Upper lobe of right lung (tissue), 1 donor: ENCODE measurements around the gene VKORC1L1. TPM values are rescaled to one million over a fixed set of nuclear protein-coding genes. Genes with fewer than 3 reads are reported as not detected.

Experiments used
- ATAC-seq: fragments of 200-7000 bp; cut with Tn5 transposase; one replicate; pipeline ENCODE4 v1.9.1; 2020; ENCODE audit warnings: mild to moderate bottlenecking, moderate library complexity
- DNase-seq: peaks from one replicate; pipeline ENCODE4 v3.0.0-alpha.2; 2020
- H3K27ac ChIP-seq: fragments of 200-600 bp; one replicate; pipeline ENCODE4 v1.8.0; 2022
- H3K27me3 ChIP-seq: fragments of 200-600 bp; one replicate; pipeline ENCODE4 v1.8.0; 2022; ENCODE audit warnings: mild to moderate bottlenecking
- H3K36me3 ChIP-seq: fragments of 200-600 bp; one replicate; pipeline ENCODE4 v1.8.0; 2022
- H3K4me1 ChIP-seq: fragments of 200-600 bp; one replicate; pipeline ENCODE4 v1.8.0; 2022
- H3K4me3 ChIP-seq: fragments of 200-600 bp; one replicate; pipeline ENCODE4 v1.8.0; 2022; ENCODE audit warnings: mild to moderate bottlenecking
- H3K9me3 ChIP-seq: fragments of 200-600 bp; one replicate; pipeline ENCODE4 v1.8.0; 2022
- CTCF ChIP-seq: fragments of 200-600 bp; IDR thresholded peaks from one replicate; pipeline ENCODE4 v1.8.0; 2022; ENCODE audit warnings: antibody characterized with exemption
- intact Hi-C: fragments of 100-400 bp; cut with DNase I; formaldehyde crosslinking; loops from one replicate; pipeline ENCODE4 v1.11.0; 2022
- total RNA-seq: library from RNA; stranded (reverse); fragmentation: NEBNext Ultra II Directional; extraction: Animal tissue kit (Norgen Biotek cat#: 25700); gene quantifications from one replicate; pipeline ENCODE4 v1.2.1, GENCODE V29; 2021
- donor health status: DM: no; HTN: yes; CAD: no; lungs with severe emphysema.

The VKORC1L1 gene
- total RNA-seq, 1 donor from 2014 or later, result 45.2 TPM

- H3K9me3 ChIP-seq, result no peaks in the 10 kb centered on the region
- intact Hi-C loops, result no loop called here
- no peak for TF ChIP-seq CTCF
- ATAC-seq, result no peak
- H3K27ac ChIP-seq, result no peak overlapping the region
- DNase-seq, result peak; percentile 45
- H3K4me1 ChIP-seq, result no peaks in the 10 kb centered on the region
- peaks cover 76% of the 10 kb centered on the region for H3K36me3 ChIP-seq
- H3K27me3 ChIP-seq, result no peaks in the 10 kb centered on the region
- H3K4me3 ChIP-seq, result no peak overlapping the region
Measured at GRCh38 chr7:65972976-65973375, 100.1 kb downstream of the VKORC1L1 start.

- DNase-seq, result peak; percentile 52
Measured at GRCh38 chr7:65974191-65974801, 101.4 kb downstream of the VKORC1L1 start.

GRCh38 chr7:65974876-65975275, 102.0 kb downstream of the VKORC1L1 start:
- Histone ChIP-seq H3K4me1 (no peaks in the 10 kb centered on the region), H3K4me3 (no peak overlapping the region), H3K27me3 (no peaks in the 10 kb centered on the region), H3K27ac (no peak overlapping the region), H3K36me3 (peaks cover 64% of the 10 kb centered on the region), H3K9me3 (no peaks in the 10 kb centered on the region)
- ATAC-seq (no peak), DNase-seq (peak; percentile 43)
- intact Hi-C loops, result no loop called here
- no peak for TF ChIP-seq CTCF

More at GRCh38 chr7:65974191-65974801, 101.4 kb downstream of the VKORC1L1 start:
- intact Hi-C loops, result no loop called here
- Histone ChIP-seq H3K36me3 (peaks cover 66% of the 10 kb centered on the region), H3K27me3 (no peaks in the 10 kb centered on the region), H3K9me3 (no peaks in the 10 kb centered on the region), H3K4me3 (no peak overlapping the region), H3K4me1 (no peaks in the 10 kb centered on the region), H3K27ac (no peak overlapping the region)
- no peak for ATAC-seq
- no peak for TF ChIP-seq CTCF

- Histone ChIP-seq H3K4me3 (no peak overlapping the region), H3K36me3 (peaks cover 54% of the 10 kb centered on the region), H3K27me3 (no peaks in the 10 kb centered on the region), H3K9me3 (no peaks in the 10 kb centered on the region), H3K27ac (no peak overlapping the region), H3K4me1 (peaks cover 8% of the 10 kb centered on the region)
- DNase-seq (no peak), ATAC-seq (no peak)
- no peak for TF ChIP-seq CTCF
- intact Hi-C loops, result no loop called here
Measured at GRCh38 chr7:65975814-65976445, 103.1 kb downstream of the VKORC1L1 start.

- Histone ChIP-seq H3K4me1 (peaks cover 10% of the 10 kb centered on the region), H3K36me3 (peaks cover 46% of the 10 kb centered on the region), H3K27me3 (no peaks in the 10 kb centered on the region), H3K9me3 (no peaks in the 10 kb centered on the region), H3K27ac (no peak overlapping the region), H3K4me3 (no peak overlapping the region)
- intact Hi-C loops, result no loop called here
- peak; percentile 26 for DNase-seq
- TF ChIP-seq CTCF, result no peak
- no peak for ATAC-seq
Measured at GRCh38 chr7:65976659-65977196, 103.9 kb downstream of the VKORC1L1 start.
